Adipocyte (in vitro differentiated cells): ENCODE data around the gene PIH1D1.
A peak's percentile ranks its signal among the peaks of the same experiment; 100 is the strongest.

Experiments used
- DNase-seq: peaks from one replicate; pipeline ENCODE4 v3.0.0-alpha.2; 2015; ENCODE audit warnings: low read depth
- H3K27me3 ChIP-seq: replicated peaks from 2 replicates; pipeline ENCODE4 v1.7.0; 2013; ENCODE audit warnings: mild to moderate bottlenecking, low read length, moderate library complexity; ENCODE audit not compliant: control insufficient read depth, insufficient read depth
- H3K36me3 ChIP-seq: 2 replicates; pipeline ENCODE4 v1.7.0; 2013; ENCODE audit warnings: low read length, mild to moderate bottlenecking, moderate library complexity; ENCODE audit not compliant: control insufficient read depth, insufficient read depth, severe bottlenecking
- H3K4me1 ChIP-seq: 2 replicates; pipeline ENCODE4 v1.7.0; 2013; ENCODE audit warnings: mild to moderate bottlenecking, low read length, moderate library complexity; ENCODE audit not compliant: control insufficient read depth, insufficient read depth
- H3K4me3 ChIP-seq: 2 replicates; pipeline ENCODE4 v1.7.0; 2013; ENCODE audit warnings: mild to moderate bottlenecking, low read length, moderate library complexity
- H3K9ac ChIP-seq: 2 replicates; pipeline ENCODE4 v1.7.0; 2013; ENCODE audit warnings: mild to moderate bottlenecking, low read length, moderate library complexity
- H3K9me3 ChIP-seq: 2 replicates; pipeline ENCODE4 v1.7.0; 2013; ENCODE audit warnings: mild to moderate bottlenecking, low read length, moderate library complexity; ENCODE audit not compliant: control insufficient read depth

PIH1D1 gene

DNA sequence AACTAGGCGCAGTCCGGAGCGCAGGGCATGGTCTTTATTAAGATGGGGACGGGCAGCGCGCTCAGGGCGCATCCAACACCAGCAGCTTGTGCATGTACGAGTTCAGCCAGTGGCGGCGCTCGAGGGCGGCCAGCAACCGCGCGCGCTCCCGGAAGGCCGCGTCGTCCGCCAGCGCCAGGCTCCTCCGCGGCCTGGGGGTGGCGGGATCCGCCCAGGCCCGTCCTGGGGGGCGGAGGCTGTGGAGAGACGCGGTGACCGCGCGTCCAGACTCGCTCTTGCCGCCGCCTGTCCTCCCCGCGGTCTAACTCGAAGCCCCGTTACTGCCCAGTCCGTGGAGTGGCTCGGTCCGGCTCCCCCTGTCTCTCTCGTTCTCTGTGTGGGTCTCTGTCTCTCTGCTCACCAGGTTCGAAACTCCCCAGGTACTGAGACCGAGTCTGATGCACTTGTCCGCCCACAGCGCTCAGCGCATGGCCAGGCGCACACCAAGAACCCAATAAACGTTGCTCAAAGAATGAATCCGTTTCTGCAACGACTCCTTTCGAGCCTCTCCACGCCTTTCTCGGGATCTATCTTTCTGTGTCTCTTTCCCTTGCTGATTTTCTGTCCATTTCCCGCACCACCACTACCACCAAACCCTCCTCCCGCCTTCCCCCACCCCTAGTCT lies 29.1 kb downstream of the PIH1D1 start:
- Histone ChIP-seq H3K27me3 (peaks cover 80% of the 10 kb centered on the region), H3K9me3 (no peaks in the 10 kb centered on the region), H3K9ac (no peak overlapping the region), H3K36me3 (no peaks in the 10 kb centered on the region), H3K4me1 (peaks cover 9% of the 10 kb centered on the region), H3K4me3 (no peak overlapping the region)
- peak; percentile 61 for DNase-seq

DNA sequence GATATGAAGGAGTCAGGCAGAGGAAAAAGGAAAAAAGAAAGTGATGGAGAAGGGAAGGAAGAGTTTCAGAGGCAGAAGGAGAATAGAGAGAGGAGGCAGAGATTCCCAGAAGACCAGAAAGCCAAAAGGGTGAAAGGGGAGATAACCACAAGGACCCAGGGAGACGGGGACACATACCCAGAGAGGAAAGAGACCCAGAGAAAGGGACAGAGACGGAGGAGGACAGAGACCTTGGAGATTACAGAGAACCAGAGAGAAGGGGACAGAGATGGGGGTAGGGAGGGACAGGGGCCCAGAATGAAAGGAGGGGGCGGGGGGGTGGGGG lies 29.8 kb downstream of the PIH1D1 start:
- Histone ChIP-seq H3K4me1 (peaks cover 9% of the 10 kb centered on the region), H3K36me3 (no peaks in the 10 kb centered on the region), H3K9ac (no peak overlapping the region), H3K27me3 (peaks cover 81% of the 10 kb centered on the region), H3K4me3 (no peak overlapping the region), H3K9me3 (no peaks in the 10 kb centered on the region)
- no peak for DNase-seq

DNA sequence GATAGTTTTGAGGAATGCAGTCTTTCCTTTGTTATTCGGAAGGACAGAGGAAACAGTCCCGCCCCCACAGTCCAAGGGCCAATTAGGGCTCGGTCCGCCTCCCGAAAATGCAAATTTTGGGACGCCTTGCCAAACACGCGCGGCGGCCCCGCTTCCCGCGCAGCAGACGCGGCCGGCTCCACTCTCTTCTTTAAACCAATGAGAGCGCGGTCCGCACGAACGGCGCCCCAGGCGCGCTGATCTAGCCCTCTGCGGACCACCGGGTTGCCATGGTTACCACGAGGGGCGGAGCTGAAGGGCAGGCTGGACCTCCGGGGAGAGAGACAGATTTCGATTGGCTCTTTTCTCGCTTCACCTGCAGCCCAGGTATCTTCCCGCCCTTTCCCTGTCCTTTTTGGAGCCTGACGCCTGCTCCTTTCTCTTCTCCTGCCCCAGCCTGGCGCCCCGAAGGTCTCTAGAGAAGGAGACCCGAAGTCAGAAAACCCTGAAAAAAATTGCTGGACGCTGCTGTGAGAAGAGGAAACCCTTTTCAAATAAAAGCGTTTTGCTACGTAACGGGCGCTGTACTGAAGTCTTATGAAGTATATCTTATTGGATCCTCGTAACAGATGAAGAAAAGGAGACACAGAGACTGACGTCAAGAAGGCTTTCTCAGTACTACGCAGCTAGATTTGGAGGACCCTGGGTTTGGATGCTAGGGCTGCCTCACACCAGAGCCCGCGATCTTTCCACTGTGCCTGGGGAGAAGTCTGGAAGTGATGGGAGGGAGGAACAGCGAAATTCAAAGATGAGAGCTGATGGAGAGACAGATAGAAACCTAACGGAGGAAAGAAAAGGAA lies 30.4 kb downstream of the PIH1D1 start:
- H3K9me3 ChIP-seq: no peaks in the 10 kb centered on the region
- peaks cover 9% of the 10 kb centered on the region for H3K4me1 ChIP-seq
- no peak overlapping the region for H3K9ac ChIP-seq
- no peak overlapping the region for H3K4me3 ChIP-seq
- peaks cover 81% of the 10 kb centered on the region for H3K27me3 ChIP-seq
- no peaks in the 10 kb centered on the region for H3K36me3 ChIP-seq
- DNase-seq: peak; percentile 79

DNA sequence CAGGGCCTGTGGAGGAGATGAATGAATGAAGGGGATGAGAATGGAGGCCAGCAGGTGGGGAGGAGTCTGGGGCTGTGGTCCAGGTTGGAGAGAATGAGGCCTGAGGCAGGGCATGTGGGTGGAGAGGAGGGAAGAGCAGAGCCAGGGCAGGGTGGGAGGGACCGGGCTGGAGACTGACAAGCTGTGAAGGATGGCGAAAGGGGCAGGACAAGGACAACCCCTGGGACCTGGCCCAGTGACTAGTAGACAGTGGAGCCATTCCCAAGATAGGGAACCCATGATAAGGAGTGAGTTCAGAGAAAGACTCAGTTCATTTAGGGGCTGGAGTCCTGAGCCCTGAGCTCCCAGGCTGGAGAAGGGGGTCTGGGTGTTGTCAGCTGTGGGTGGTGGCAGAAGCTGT lies 31.4 kb downstream of the PIH1D1 start:
- no peak overlapping the region for H3K4me3 ChIP-seq
- H3K36me3 ChIP-seq: no peaks in the 10 kb centered on the region
- no peak for DNase-seq
- peaks cover 77% of the 10 kb centered on the region for H3K27me3 ChIP-seq
- H3K9ac ChIP-seq: no peak overlapping the region
- H3K4me1 ChIP-seq: peaks cover 7% of the 10 kb centered on the region
- H3K9me3 ChIP-seq: no peaks in the 10 kb centered on the region

DNA sequence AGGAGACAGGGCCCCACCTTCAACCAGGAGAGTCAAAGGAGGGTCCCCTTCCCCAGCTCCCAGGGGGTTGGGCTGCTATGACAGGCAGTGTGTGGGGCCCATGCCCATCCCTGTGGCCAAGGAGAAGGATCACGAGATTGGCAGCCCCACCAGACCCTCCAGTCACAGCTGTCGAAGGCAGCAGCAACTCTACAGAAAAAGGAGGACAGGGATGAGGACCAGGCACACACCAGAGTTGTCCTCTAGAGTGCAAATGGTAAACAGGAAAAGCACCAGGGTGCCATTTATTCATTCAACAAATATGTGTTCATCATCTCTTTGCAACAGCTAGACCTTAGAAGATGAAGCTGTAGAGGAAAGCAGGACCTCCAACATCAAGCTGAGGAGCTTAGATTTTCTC lies 32.4 kb downstream of the PIH1D1 start:
- DNase-seq: no peak
- Histone ChIP-seq H3K27me3 (peaks cover 75% of the 10 kb centered on the region), H3K4me1 (peaks cover 11% of the 10 kb centered on the region), H3K9ac (no peak overlapping the region), H3K9me3 (no peaks in the 10 kb centered on the region), H3K36me3 (no peaks in the 10 kb centered on the region), H3K4me3 (no peak overlapping the region)

DNA sequence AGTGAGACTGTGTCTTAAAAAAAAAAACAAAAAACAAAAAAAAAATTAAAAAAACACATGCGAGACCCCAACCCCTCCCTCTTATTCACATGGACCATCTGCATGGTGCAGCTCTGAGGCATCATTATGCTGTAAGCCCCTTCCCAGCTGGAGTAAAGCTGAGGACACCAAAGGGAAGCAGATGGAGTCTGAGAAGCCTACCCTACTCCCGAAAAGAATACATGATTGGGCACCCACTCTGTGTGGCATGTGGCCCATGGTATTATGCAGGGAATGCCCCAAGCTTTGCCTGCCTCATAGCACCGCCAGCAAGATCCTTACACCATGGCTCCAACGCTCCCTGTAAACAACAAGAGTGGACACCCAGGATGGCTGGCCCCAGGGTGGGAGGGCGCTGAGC lies 33.1 kb downstream of the PIH1D1 start:
- no peak overlapping the region for H3K9ac ChIP-seq
- H3K4me3 ChIP-seq: no peak overlapping the region
- H3K4me1 ChIP-seq: peaks cover 11% of the 10 kb centered on the region
- H3K27me3 ChIP-seq: peaks cover 73% of the 10 kb centered on the region
- no peaks in the 10 kb centered on the region for H3K9me3 ChIP-seq
- no peak for DNase-seq
- H3K36me3 ChIP-seq: no peaks in the 10 kb centered on the region

DNA sequence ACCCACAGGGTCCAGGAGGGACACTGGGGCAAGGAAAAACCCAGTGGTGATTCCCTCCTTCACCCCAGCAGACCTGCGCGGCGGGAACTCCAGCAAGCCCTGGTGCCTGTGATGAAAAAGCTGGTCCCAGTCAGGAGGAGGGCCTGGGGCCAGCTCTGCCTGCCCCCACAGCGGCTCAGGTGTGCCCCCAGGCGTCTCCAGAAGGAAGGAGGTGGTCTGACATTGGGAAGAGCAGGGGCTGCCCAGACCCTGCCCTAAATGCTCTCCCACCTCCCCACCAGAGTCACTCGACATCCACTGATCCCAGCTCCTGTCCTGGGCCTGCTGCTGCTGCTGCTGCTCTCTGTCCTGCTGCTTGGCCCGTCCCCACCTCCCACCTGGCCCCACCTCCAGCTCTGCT lies 34.5 kb downstream of the PIH1D1 start:
- Histone ChIP-seq H3K4me3 (no peak overlapping the region), H3K36me3 (no peaks in the 10 kb centered on the region), H3K9ac (no peak overlapping the region), H3K4me1 (peaks cover 5% of the 10 kb centered on the region), H3K27me3 (peaks cover 70% of the 10 kb centered on the region), H3K9me3 (no peaks in the 10 kb centered on the region)
- no peak for DNase-seq

DNA sequence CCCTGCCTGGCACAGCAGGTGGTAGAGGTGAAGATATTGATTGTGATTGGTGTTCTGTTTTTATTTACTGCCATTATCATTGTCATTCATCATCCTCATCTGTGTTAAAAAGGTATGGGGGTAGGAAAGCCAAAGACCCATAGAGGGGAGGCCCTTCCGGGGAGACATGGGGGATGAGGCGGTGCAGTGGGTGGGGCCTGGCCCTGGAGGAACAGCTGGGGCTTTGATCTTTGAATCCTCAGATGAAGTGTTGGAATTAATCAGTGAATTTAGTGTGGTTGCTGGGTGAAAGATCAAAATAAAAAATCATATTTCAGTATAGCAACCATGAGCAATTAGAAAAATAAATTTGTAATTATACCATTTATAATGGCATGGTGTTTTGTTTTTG lies 35.8 kb downstream of the PIH1D1 start:
- H3K9me3 ChIP-seq: no peaks in the 10 kb centered on the region
- no peaks in the 10 kb centered on the region for H3K36me3 ChIP-seq
- H3K4me1 ChIP-seq: peaks cover 5% of the 10 kb centered on the region
- H3K9ac ChIP-seq: no peak overlapping the region
- peaks cover 65% of the 10 kb centered on the region for H3K27me3 ChIP-seq
- no peak for DNase-seq
- no peak overlapping the region for H3K4me3 ChIP-seq

DNA sequence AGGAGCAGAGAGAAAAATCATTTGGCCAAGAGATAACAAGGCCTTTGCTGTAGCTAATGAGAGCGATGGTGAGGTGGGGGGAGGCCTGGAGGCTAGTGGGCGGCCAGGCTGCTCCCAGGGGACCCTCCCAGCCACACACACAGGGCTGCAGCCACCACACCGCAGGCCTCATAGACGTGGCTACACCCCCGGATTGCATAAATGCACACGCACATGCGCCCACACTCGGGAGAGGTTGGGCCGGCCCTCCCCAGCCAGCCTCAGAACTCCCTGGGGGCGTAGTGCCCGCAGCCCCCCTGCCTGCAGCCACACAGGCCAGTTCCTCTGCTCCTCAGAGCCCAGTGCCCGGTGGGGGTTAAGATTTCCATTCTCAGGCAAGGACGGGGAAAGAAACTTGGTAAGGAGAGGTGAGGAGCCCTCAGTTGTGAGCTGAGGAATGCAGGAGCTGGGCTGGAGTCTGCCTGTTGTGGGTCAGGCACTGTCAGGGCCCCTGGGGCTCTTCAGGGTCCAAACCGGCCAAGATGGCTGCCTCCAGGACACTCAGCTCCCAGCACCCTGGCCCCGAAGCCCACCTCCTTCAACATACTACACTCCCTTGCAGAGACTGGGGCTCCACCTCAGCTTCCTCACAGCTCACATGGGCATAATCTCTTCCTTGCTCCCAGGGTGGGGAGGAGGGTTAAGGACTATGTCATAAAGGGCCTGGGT lies 36.4 kb downstream of the PIH1D1 start:
- Histone ChIP-seq H3K4me1 (peaks cover 5% of the 10 kb centered on the region), H3K36me3 (no peaks in the 10 kb centered on the region), H3K9ac (no peak overlapping the region), H3K27me3 (peaks cover 62% of the 10 kb centered on the region), H3K9me3 (no peaks in the 10 kb centered on the region), H3K4me3 (no peak overlapping the region)
- no peak for DNase-seq

DNA sequence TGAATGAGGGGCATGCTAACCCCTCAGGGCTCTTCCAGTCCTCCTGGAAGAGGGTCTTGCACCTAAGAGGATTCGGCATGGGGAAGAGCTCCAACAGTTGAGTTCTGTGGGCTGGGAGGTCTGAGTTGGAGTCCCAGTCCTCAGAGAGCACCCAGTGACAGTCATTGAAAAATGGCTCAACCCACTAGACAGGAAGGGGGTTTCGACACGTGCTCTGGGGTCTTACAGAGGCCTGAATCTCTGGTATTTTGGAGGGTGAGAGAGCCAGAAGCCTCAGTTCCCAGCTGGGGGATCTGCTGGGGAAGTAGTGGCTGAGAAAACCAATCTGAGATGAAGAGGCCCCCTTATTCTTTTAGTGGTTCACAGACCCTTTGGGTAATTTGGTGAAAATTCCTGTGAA lies 37.4 kb downstream of the PIH1D1 start:
- Histone ChIP-seq H3K4me3 (no peak overlapping the region), H3K36me3 (no peaks in the 10 kb centered on the region), H3K9me3 (no peaks in the 10 kb centered on the region), H3K27me3 (peaks cover 55% of the 10 kb centered on the region), H3K4me1 (peaks cover 5% of the 10 kb centered on the region), H3K9ac (no peak overlapping the region)
- no peak for DNase-seq

DNA sequence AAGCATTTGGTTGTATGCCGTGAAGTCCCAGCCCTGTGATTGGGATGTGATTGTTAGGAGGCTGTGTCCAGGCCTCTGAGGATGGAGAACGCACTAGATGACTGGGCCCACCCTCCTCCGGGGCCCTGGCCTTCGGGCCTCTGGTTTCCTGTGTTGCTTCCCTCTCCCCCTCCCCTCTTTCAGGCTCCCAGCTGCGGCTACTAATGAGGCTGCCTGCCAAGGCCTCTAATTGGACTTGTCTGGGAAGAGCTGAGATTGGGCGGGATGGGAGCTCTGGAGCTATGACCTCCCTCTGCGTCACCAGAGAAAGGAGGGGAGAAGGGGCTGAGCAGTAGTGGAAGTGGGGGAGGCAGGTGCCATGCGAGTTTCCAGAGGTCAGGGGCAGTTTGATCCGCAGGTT lies 38.3 kb downstream of the PIH1D1 start:
- Histone ChIP-seq H3K27me3 (peaks cover 46% of the 10 kb centered on the region), H3K4me1 (peaks cover 5% of the 10 kb centered on the region), H3K4me3 (no peak overlapping the region), H3K36me3 (no peaks in the 10 kb centered on the region), H3K9ac (no peak overlapping the region), H3K9me3 (no peaks in the 10 kb centered on the region)
- no peak for DNase-seq
